GM23338 (cell line): ENCODE results near the gene COL16A1. TPM values are rescaled to one million over a fixed set of nuclear protein-coding genes. Genes with fewer than 3 reads are reported as not detected.

Experiments used
- ATAC-seq: fragments of 200-7000 bp; cut with Tn5 transposase; 3 replicates; pipeline ENCODE4 v1.9.1; 2020
- DNase-seq: peaks from one replicate; pipeline ENCODE4 v3.0.0-alpha.2; 2015; ENCODE audit warnings: low spot score
- H2AFZ ChIP-seq: fragments of 200-600 bp; sonication (generic); 2 replicates; pipeline ENCODE4 v1.8.0; 2016; ENCODE audit warnings: antibody characterized with exemption, mild to moderate bottlenecking, moderate library complexity
- H3F3A ChIP-seq: fragments of 200-600 bp; sonication (generic); replicated peaks from 2 replicates; pipeline ENCODE4 v1.8.0; 2017; ENCODE audit warnings: antibody characterized with exemption, mixed run types, low read depth
- H3K27ac ChIP-seq: fragments of 200-600 bp; sonication (generic); 2 replicates; pipeline ENCODE4 v1.6.1; 2016; ENCODE audit warnings: low read depth
- H3K27me3 ChIP-seq: fragments of 200-600 bp; sonication (generic); 2 replicates; pipeline ENCODE4 v1.8.0; 2016; ENCODE audit warnings: mild to moderate bottlenecking, mixed run types, moderate library complexity; ENCODE audit not compliant: insufficient read depth
- H3K36me3 ChIP-seq: fragments of 200-600 bp; sonication (generic); 2 replicates; pipeline ENCODE4 v1.8.0; 2016; ENCODE audit warnings: mild to moderate bottlenecking; ENCODE audit not compliant: insufficient read depth
- H3K4me1 ChIP-seq: fragments of 200-600 bp; sonication (generic); 2 replicates; pipeline ENCODE4 v1.8.0; 2016; ENCODE audit warnings: mild to moderate bottlenecking, moderate library complexity; ENCODE audit not compliant: insufficient read depth
- H3K4me2 ChIP-seq: fragments of 200-600 bp; sonication (generic); 2 replicates; pipeline ENCODE4 v1.7.1; 2017; ENCODE audit warnings: mixed run types
- H3K4me3 ChIP-seq: fragments of 200-600 bp; sonication (generic); 2 replicates; pipeline ENCODE4 v1.6.1; 2016; ENCODE audit warnings: mixed run types
- H3K79me2 ChIP-seq: fragments of 200-600 bp; sonication (generic); replicated peaks from 2 replicates; pipeline ENCODE4 v1.8.0; 2017; ENCODE audit warnings: mild to moderate bottlenecking; ENCODE audit not compliant: insufficient read depth
- H3K9me2 ChIP-seq: fragments of 200-600 bp; sonication (generic); 2 replicates; pipeline ENCODE4 v1.8.0; 2017; ENCODE audit not compliant: insufficient read depth
- H4K20me1 ChIP-seq: fragments of 200-600 bp; sonication (generic); replicated peaks from 2 replicates; pipeline ENCODE4 v1.8.0; 2017; ENCODE audit warnings: mild to moderate bottlenecking; ENCODE audit not compliant: insufficient read depth
- H3K27ac Mint-ChIP-seq: 2 replicates; pipeline ENCODE4 v1.8.0; 2020; ENCODE audit warnings: inconsistent platforms, mild to moderate bottlenecking, moderate library complexity, mixed read lengths
- H3K27me3 Mint-ChIP-seq: 3 replicates; pipeline ENCODE4 v1.8.0; 2022; ENCODE audit warnings: low read depth, mild to moderate bottlenecking, moderate library complexity, mixed read lengths, inconsistent platforms; ENCODE audit not compliant: insufficient read depth, poor library complexity
- H3K36me3 Mint-ChIP-seq: 3 replicates; pipeline ENCODE4 v1.8.0; 2021; ENCODE audit warnings: low read depth, mild to moderate bottlenecking, inconsistent platforms, moderate library complexity, mixed read lengths
- H3K4me1 Mint-ChIP-seq: 3 replicates; pipeline ENCODE4 v1.8.0; 2020; ENCODE audit warnings: mild to moderate bottlenecking, inconsistent platforms, mixed read lengths
- H3K4me3 Mint-ChIP-seq: 3 replicates; pipeline ENCODE4 v1.8.0; 2021; ENCODE audit warnings: moderate library complexity, mild to moderate bottlenecking, inconsistent platforms, mixed read lengths
- H3K9me3 Mint-ChIP-seq: 3 replicates; pipeline ENCODE4 v1.8.0; 2020; ENCODE audit warnings: moderate library complexity, mild to moderate bottlenecking, inconsistent platforms, mixed read lengths
- CREB1 ChIP-seq: fragments of 250-450 bp; sonication (Bioruptor Pico); IDR thresholded peaks from 2 replicates; pipeline ENCODE4 v1.5.0; 2020; ENCODE audit warnings: low read depth, mild to moderate bottlenecking, moderate library complexity
- EZH2 ChIP-seq: fragments of 200-600 bp; sonication (generic); IDR thresholded peaks from one replicate; pipeline ENCODE4 v1.8.0; 2017; ENCODE audit warnings: antibody characterized with exemption, mild to moderate bottlenecking, low read depth; ENCODE audit not compliant: unreplicated experiment
- EZH2phosphoT487 ChIP-seq: fragments of 200-600 bp; sonication (generic); IDR thresholded peaks from one replicate; pipeline ENCODE4 v1.8.1; 2018; ENCODE audit warnings: antibody characterized with exemption; ENCODE audit not compliant: unreplicated experiment
- JUNB ChIP-seq: IDR thresholded peaks from one replicate; pipeline ENCODE4 v1.6.1; 2016; ENCODE audit warnings: antibody characterized with exemption; ENCODE audit not compliant: unreplicated experiment
- NANOG ChIP-seq: IDR thresholded peaks from 2 replicates; pipeline ENCODE4 v1.6.1; 2016; ENCODE audit warnings: antibody characterized with exemption, borderline replicate concordance
- POLR2AphosphoS5 ChIP-seq: IDR thresholded peaks from 2 replicates; pipeline ENCODE4 v1.6.1; 2016; ENCODE audit warnings: antibody characterized with exemption, low read depth
- STAT1 ChIP-seq: IDR thresholded peaks from one replicate; pipeline ENCODE4 v1.6.1; 2016; ENCODE audit warnings: antibody characterized with exemption; ENCODE audit not compliant: unreplicated experiment
- ZNF114 ChIP-seq: fragments of 250-450 bp; sonication (Bioruptor Pico); IDR thresholded peaks from 2 replicates; pipeline ENCODE4 v1.5.0; 2020; ENCODE audit warnings: mild to moderate bottlenecking, moderate library complexity
- ZNF331 ChIP-seq: fragments of 250-450 bp; sonication (Bioruptor Pico); IDR thresholded peaks from 2 replicates; pipeline ENCODE4 v1.5.0; 2020; ENCODE audit warnings: low read depth, mild to moderate bottlenecking, moderate library complexity
- polyA plus RNA-seq: library from polyadenylated mRNA; unstranded; fragments of >200 nt; fragmentation: Nextera tagmentation; extraction: Ambion mirVana; gene quantifications from 2 replicates; pipeline ENCODE4 v1.2.1, GENCODE V29; 2016
- total RNA-seq: library from RNA; depleted of rRNA; stranded (reverse); fragments of >200 nt; shearing (Covaris generic); gene quantifications from 2 replicates; pipeline ENCODE4 v1.2.3, GENCODE V29; 2014
- TF ChIP-seq, protein P1 (sequence below): IDR thresholded peaks from one replicate; pipeline ENCODE4 v1.6.1; 2018; ENCODE audit warnings: antibody characterized with exemption; ENCODE audit not compliant: unreplicated experiment
- TF ChIP-seq, protein P2 (sequence below): IDR thresholded peaks from 2 replicates; pipeline ENCODE4 v1.6.1; 2016; ENCODE audit warnings: antibody characterized with exemption
- TF ChIP-seq, protein P3 (sequence below): fragments of 250-450 bp; sonication (Bioruptor Pico); IDR thresholded peaks from 2 replicates; pipeline ENCODE4 v1.5.0; 2020; ENCODE audit warnings: mild to moderate bottlenecking, moderate library complexity

Gene COL16A1
- total and polyA plus RNA-seq, 2 experiments from 2014 or later = 4.2 to 13.2 TPM

DNA sequence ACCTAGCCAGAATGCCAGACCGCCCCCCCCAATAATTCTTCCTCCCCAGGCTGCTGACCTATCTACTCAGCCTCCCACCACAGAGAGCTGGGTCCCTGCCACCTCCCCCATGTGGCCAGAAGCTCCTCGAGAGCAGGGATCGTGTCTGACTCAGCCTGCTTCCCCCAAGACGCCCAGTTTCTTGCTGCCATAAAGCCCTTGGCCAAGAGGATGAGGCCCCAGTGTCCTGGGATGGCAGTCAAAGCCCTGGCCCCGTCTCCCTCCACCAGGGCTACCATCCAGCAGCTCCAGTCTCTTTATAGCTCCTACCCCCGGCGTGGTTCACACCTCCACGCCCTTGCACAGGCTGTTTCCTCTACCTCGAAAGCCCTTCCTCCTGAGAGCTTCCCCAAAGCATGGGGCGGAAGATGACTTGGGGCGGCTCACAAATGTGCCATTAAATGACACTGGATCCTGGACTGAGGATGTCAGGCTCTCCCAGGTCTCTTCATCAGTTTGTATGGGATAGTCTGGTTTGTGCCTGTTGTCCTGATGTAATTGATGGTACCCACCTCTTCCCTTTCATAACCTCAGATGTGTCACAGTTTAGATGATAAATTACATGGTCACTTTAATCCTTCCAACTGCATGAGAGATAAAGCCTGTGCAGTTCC, 47.2 kb upstream of the COL16A1 start:
- Histone ChIP-seq H3K4me1 (peaks cover 22% of the 10 kb centered on the region), H3K4me2 (no peak overlapping the region), H3F3A (no peaks in the 10 kb centered on the region), H4K20me1 (no peaks in the 10 kb centered on the region), H3K9me2 (no peaks in the 10 kb centered on the region), H3K79me2 (no peaks in the 10 kb centered on the region), H3K27ac (no peak overlapping the region), H2AFZ (no peak overlapping the region), H3K36me3 (no peaks in the 10 kb centered on the region), H3K4me3 (no peak overlapping the region), H3K27me3 (no peaks in the 10 kb centered on the region)
- no peak overlapping the region; the same call in 2 of the 3 replicates for H3K4me3 Mint-ChIP-seq
- H3K27ac Mint-ChIP-seq = peak overlapping the region; percentile 13; the same call in 1 of the 2 replicates
- no peak for TF ChIP-seq JUNB
- no peak for TF ChIP-seq ZNF114
- no peak for TF ChIP-seq EZH2phosphoT487
- TF ChIP-seq, protein P1, sequence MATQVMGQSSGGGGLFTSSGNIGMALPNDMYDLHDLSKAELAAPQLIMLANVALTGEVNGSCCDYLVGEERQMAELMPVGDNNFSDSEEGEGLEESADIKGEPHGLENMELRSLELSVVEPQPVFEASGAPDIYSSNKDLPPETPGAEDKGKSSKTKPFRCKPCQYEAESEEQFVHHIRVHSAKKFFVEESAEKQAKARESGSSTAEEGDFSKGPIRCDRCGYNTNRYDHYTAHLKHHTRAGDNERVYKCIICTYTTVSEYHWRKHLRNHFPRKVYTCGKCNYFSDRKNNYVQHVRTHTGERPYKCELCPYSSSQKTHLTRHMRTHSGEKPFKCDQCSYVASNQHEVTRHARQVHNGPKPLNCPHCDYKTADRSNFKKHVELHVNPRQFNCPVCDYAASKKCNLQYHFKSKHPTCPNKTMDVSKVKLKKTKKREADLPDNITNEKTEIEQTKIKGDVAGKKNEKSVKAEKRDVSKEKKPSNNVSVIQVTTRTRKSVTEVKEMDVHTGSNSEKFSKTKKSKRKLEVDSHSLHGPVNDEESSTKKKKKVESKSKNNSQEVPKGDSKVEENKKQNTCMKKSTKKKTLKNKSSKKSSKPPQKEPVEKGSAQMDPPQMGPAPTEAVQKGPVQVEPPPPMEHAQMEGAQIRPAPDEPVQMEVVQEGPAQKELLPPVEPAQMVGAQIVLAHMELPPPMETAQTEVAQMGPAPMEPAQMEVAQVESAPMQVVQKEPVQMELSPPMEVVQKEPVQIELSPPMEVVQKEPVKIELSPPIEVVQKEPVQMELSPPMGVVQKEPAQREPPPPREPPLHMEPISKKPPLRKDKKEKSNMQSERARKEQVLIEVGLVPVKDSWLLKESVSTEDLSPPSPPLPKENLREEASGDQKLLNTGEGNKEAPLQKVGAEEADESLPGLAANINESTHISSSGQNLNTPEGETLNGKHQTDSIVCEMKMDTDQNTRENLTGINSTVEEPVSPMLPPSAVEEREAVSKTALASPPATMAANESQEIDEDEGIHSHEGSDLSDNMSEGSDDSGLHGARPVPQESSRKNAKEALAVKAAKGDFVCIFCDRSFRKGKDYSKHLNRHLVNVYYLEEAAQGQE = no peak
- TF ChIP-seq CREB1 (CRISPR knock-in tag) = no peak
- TF ChIP-seq, protein P2, sequence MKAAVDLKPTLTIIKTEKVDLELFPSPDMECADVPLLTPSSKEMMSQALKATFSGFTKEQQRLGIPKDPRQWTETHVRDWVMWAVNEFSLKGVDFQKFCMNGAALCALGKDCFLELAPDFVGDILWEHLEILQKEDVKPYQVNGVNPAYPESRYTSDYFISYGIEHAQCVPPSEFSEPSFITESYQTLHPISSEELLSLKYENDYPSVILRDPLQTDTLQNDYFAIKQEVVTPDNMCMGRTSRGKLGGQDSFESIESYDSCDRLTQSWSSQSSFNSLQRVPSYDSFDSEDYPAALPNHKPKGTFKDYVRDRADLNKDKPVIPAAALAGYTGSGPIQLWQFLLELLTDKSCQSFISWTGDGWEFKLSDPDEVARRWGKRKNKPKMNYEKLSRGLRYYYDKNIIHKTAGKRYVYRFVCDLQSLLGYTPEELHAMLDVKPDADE = no peak
- no peak for TF ChIP-seq NANOG
- no peak for TF ChIP-seq POLR2AphosphoS5
- TF ChIP-seq EZH2 = no peak
- TF ChIP-seq, protein P3, sequence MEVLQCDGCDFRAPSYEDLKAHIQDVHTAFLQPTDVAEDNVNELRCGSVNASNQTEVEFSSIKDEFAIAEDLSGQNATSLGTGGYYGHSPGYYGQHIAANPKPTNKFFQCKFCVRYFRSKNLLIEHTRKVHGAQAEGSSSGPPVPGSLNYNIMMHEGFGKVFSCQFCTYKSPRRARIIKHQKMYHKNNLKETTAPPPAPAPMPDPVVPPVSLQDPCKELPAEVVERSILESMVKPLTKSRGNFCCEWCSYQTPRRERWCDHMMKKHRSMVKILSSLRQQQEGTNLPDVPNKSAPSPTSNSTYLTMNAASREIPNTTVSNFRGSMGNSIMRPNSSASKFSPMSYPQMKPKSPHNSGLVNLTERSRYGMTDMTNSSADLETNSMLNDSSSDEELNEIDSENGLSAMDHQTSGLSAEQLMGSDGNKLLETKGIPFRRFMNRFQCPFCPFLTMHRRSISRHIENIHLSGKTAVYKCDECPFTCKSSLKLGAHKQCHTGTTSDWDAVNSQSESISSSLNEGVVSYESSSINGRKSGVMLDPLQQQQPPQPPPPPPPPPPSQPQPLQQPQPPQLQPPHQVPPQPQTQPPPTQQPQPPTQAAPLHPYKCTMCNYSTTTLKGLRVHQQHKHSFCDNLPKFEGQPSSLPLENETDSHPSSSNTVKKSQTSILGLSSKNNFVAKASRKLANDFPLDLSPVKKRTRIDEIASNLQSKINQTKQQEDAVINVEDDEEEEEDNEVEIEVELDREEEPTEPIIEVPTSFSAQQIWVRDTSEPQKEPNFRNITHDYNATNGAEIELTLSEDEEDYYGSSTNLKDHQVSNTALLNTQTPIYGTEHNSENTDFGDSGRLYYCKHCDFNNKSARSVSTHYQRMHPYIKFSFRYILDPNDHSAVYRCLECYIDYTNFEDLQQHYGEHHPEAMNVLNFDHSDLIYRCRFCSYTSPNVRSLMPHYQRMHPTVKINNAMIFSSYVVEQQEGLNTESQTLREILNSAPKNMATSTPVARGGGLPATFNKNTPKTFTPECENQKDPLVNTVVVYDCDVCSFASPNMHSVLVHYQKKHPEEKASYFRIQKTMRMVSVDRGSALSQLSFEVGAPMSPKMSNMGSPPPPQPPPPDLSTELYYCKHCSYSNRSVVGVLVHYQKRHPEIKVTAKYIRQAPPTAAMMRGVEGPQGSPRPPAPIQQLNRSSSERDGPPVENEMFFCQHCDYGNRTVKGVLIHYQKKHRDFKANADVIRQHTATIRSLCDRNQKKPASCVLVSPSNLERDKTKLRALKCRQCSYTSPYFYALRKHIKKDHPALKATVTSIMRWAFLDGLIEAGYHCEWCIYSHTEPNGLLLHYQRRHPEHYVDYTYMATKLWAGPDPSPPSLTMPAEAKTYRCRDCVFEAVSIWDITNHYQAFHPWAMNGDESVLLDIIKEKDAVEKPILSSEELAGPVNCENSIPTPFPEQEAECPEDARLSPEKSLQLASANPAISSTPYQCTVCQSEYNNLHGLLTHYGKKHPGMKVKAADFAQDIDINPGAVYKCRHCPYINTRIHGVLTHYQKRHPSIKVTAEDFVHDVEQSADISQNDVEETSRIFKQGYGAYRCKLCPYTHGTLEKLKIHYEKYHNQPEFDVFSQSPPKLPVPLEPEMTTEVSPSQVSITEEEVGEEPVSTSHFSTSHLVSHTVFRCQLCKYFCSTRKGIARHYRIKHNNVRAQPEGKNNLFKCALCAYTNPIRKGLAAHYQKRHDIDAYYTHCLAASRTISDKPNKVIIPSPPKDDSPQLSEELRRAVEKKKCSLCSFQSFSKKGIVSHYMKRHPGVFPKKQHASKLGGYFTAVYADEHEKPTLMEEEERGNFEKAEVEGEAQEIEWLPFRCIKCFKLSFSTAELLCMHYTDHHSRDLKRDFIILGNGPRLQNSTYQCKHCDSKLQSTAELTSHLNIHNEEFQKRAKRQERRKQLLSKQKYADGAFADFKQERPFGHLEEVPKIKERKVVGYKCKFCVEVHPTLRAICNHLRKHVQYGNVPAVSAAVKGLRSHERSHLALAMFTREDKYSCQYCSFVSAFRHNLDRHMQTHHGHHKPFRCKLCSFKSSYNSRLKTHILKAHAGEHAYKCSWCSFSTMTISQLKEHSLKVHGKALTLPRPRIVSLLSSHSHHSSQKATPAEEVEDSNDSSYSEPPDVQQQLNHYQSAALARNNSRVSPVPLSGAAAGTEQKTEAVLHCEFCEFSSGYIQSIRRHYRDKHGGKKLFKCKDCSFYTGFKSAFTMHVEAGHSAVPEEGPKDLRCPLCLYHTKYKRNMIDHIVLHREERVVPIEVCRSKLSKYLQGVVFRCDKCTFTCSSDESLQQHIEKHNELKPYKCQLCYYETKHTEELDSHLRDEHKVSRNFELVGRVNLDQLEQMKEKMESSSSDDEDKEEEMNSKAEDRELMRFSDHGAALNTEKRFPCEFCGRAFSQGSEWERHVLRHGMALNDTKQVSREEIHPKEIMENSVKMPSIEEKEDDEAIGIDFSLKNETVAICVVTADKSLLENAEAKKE (CRISPR knock-in tag) = no peak
- TF ChIP-seq STAT1 = no peak
- TF ChIP-seq ZNF331 = no peak
- no peaks in the 10 kb centered on the region for H3K9me3 Mint-ChIP-seq
- peaks cover 14% of the 10 kb centered on the region for H3K27me3 Mint-ChIP-seq
- no peak for ATAC-seq
- H3K36me3 Mint-ChIP-seq = no peaks in the 10 kb centered on the region; the same call in 2 of the 3 replicates
- H3K4me1 Mint-ChIP-seq = peaks cover 54% of the 10 kb centered on the region
- no peak for DNase-seq
